HG02840 (cell line): Measurements from ENCODE around the gene ATG16L2.
A peak's percentile ranks its signal among the peaks of the same experiment; 100 is the strongest.

Experiments
- ATAC-seq: cut with Tn5 transposase; IDR thresholded peaks from one replicate; pipeline ENCODE4 v1.9.1; 2021; ENCODE audit warnings: mild to moderate bottlenecking, moderate library complexity, moderate number of reproducible peaks; ENCODE audit not compliant: unreplicated experiment, low FRiP score

The ATG16L2 gene

GRCh38 chr11:72814286-72815109 is at the start of gene ATG16L2:
Gene ATG16L2 (plus strand): TSS chr11:72814411. CDS start chr11:72814446, 35 bp downstream.
- peak; percentile 60 for ATAC-seq

DNA sequence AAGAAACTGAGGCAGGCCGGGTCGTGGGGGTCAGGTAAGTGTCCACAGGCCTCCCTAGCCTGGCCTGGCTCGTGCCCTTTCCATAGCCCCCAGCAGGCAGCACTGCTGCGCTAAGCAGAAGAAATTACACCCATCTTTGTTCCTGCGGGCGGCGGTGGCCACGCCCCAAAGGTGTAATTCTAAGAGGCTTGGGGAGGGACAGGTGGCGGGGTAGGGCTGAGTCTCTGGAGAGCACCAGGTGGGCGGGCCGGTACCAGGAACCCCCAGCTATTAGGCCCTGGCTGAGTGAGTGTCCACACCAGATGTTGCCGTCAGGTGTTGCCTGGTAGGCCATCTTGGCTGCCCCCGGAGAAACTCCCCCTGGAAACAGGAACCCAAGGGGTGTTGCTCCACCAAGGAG is 49.7 kb upstream of the ATG16L2 start:
- ATAC-seq, result no peak

DNA sequence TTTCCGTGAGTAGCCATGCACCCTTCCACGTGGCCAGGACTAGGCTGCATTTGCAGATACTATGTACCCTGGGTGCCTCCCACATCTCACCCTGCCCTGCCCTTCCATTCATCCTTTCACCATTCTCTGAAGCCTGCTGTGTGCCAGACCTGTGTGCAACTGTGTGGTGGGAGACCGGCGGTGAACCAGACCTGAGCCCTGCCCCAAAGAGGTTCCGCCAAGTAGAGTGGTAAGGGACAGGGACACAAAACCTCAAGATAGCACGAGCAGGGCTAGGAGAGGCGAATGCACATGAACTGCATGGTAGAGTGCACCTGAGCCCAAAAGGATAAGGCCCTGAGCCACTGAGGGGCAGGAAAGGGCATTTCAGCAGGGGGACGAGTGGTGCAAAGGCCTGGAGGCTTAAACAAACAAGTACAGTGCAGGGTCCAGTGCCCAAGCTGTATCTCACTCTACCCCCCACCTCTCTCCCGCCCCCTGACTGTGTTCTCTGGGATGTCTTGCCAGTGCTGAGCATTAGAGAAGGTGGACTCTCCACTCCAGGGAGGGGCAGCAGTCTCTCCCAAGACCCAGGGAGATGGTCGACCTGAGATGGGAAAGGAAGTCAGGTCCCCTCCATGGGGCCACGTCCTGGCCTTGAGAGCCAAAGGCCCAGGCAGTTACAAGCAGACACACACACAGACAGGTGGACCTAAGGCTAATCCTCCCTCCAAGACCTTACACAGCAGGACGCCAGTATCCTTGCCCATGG is 47.9 kb upstream of the ATG16L2 start:
- ATAC-seq, result no peak

DNA sequence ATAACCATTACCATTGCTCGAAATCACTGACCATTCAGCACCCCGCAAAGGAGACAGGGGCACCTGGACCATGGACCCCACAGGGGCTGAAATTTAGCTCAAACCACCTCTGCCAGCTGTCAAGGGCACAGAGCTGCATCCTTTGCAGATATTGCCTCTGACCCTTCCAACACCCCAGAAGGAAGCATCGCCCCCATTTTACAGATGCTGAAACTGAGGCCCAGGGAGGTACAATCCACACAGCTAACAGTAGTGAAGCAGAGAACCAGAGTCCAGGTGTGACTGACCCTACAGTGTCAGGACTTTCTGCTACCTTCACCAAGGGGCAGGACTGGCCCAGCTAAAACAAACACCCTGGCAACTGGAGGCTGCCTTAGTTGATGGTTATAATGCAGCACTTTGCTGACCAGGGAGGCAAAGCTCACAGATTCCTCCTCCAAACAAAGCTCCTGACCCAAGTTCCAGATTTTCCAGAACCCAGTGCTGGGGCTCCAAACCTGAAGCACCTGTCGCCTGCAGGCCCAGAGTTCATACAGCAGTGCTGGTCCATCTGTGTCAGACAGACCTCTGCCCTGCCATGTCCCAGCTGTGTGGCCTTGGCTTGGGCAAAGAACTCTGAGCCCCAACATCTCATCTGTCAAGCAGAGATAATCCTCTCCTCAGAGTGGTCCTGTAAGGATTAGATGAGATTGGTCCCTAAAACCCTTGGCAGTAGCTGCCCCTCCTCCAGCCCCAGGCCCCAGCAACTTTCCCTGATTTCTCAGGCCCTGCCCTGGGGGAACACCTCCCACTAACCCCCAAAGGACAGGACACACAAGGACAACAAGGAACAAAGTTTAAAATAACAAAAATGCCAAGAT is 46.8 kb upstream of the ATG16L2 start:
- no peak for ATAC-seq

- ATAC-seq, result no peak
Observed at GRCh38 chr11:72768581-72768980, 45.6 kb upstream of the ATG16L2 start.

- ATAC-seq, result no peak
Observed at GRCh38 chr11:72769680-72770079, 44.5 kb upstream of the ATG16L2 start.

- ATAC-seq, result no peak
Observed at GRCh38 chr11:72770799-72771198, 43.4 kb upstream of the ATG16L2 start.

- no peak for ATAC-seq
Observed at GRCh38 chr11:72771507-72771906, 42.7 kb upstream of the ATG16L2 start.

GRCh38 chr11:72772059-72772458 is 42.2 kb upstream of the ATG16L2 start:
- no peak for ATAC-seq

DNA sequence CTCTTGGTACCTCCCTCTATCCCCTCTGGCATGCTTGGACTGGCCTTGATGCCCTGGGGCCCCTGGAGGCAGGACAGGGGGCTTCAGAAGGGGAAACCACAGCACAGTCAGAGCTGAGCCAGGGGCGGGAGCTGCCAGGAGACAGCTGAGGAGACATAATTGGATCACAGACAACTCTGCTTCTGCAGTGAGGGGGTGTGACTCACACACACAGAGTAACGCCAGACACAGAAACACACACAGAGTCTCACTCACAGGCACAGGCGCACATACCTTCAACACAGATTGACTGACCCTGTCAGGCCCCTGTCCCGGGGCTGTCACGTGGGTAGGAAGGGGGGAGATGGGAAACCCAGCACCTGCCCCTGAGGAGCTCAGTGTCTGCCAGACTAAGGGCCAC is 40.9 kb upstream of the ATG16L2 start:
- ATAC-seq, result no peak

DNA sequence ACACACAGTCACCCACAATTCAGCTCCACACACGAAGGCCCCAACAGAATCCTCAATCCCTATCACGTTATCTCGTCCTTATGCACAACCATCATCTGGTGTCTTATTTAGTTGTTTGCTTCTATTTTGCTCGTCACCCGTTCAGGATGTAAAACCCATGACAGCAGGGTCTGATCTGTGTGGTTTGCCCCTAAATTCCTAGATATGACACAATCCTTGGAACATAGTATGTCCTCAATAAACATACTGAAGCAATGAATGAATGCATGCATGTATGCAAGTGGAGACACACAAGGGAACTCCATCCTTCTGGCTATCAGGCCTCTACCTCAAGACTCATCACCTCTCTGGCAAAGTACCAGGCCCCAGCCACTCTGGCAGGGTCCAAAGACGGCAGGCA is 40.5 kb upstream of the ATG16L2 start:
- ATAC-seq, result no peak

DNA sequence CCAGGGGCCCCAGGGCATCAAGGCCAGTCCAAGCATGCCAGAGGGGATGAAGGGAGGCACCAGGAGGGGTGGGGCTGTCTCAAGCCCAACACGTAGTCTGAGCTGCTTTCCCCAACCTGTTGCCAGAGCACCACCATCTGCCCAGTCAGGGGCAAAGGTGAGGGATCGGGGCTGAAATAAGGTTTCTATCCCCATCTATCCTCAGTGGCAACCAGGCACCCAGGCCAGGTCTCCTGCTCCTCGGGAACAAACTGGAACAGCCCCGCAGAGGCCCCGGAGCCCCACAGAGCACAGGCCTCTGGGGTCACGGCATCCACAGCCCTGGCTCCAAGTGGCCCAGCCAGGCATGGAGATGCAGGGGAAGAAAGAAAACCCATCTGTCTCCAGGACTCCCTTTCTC is 39.7 kb upstream of the ATG16L2 start:
- no peak for ATAC-seq

DNA sequence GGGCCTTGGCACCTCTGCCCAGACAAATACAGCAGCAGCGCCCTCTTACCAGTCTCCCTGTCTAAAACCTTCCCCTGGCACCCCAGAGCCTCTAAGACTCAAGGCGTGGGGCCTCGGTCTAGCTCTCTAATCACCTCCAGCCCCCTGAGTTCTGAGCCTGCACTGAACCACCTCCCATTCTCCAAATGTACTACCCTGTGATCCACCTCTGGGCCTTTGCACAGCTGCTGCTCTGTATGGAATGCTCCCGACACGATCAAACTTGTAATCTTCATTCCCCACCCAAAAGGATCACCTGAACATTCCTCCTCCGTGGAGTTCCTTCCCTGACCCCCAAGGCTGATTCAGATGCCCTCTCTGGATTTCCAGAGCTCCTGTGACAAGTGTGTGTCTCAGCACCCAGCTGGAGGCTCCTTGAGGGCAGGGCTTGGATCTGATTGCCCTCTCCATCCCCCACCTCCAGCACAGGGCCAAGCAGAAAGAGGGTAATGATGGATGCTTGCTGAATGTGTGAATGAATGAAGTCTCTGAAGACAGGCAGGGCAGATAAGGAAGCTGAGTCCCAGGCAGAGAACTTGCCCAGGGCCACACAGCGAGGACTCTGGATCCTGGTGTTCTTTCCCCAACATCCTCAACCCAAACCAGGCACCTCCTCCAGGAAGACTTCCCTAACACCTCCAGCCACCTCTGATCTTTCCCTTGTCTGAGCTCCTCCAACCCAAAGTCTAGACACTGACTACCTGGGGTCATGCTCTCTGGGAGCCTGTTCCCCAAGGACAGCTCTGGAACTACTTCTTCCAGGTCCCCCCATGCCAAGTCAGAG is 38.7 kb upstream of the ATG16L2 start:
- no peak for ATAC-seq

GRCh38 chr11:72776117-72776843 is 37.9 kb upstream of the ATG16L2 start:
- no peak for ATAC-seq

- ATAC-seq, result no peak
Observed at GRCh38 chr11:72776844-72777754, 37.1 kb upstream of the ATG16L2 start.

DNA sequence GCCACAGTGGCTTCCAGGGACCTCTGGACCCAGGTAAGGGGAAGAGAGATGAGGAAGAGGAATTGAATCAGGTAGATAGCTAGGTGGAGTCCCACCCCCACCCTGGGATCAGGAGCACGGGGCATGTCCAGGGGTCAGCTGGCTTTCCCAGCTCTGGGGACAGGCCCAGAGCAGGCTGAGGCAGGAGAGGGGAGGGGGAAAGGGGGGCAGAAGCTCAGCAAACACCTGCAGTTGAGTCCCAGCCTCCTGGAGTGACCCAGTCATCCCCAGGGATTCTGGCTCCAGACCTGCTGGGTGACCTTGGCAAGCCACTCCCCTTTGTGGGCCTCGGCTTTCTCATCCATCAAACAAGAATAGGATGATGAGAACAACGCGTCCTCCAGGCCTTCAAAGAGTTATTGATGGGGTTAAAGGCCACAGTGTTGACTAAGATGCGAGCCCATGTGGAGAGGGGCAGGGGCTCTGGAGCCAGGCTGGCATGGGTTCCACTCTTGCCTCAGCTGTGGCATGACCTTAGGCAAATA is 36.4 kb upstream of the ATG16L2 start:
- no peak for ATAC-seq

GRCh38 chr11:72778535-72779494 is 35.4 kb upstream of the ATG16L2 start:
- ATAC-seq, result no peak
